AG10803 (cell line): ENCODE measurements around the gene SLC38A2.
A peak's percentile ranks its signal among the peaks of the same experiment; 100 is the strongest.

ENCODE experiments used
- DNase-seq: peaks from one replicate; pipeline ENCODE4 v3.0.0; 2010; ENCODE audit warnings: low read depth
- H3K4me3 ChIP-seq: 2 replicates; pipeline ENCODE4 v1.5.1; 2011; ENCODE audit warnings: mild to moderate bottlenecking, low read length, control low read depth
- TF ChIP-seq, protein P1 (sequence below): conservative IDR thresholded peaks from 2 replicates; pipeline ENCODE4 v1.5.1; 2011; ENCODE audit warnings: mild to moderate bottlenecking, low read length, control low read depth, inconsistent platforms

SLC38A2 gene

DNA sequence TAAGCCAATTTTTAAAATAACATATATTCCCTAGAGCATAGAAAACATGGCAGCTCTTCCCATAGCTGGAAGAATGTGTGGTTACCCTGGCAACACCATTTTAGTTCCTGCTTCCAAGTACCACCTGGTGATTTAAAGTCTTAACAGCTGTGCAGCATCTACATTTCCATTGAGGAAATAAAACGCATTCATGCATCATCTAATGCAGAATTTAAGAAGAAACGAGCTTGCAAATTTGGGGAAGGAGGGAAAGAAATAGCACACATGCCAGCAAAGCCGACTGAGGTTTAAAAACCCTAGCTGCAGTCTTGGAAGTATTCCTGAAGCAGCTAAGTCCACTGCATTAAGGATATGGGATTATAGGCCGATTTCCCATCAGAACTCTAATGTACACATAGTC is 22.8 kb upstream of the SLC38A2 start:
- DNase-seq, result no peak
- no peak overlapping the region for H3K4me3 ChIP-seq
- TF ChIP-seq, protein P1, sequence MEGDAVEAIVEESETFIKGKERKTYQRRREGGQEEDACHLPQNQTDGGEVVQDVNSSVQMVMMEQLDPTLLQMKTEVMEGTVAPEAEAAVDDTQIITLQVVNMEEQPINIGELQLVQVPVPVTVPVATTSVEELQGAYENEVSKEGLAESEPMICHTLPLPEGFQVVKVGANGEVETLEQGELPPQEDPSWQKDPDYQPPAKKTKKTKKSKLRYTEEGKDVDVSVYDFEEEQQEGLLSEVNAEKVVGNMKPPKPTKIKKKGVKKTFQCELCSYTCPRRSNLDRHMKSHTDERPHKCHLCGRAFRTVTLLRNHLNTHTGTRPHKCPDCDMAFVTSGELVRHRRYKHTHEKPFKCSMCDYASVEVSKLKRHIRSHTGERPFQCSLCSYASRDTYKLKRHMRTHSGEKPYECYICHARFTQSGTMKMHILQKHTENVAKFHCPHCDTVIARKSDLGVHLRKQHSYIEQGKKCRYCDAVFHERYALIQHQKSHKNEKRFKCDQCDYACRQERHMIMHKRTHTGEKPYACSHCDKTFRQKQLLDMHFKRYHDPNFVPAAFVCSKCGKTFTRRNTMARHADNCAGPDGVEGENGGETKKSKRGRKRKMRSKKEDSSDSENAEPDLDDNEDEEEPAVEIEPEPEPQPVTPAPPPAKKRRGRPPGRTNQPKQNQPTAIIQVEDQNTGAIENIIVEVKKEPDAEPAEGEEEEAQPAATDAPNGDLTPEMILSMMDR, result no peak

DNA sequence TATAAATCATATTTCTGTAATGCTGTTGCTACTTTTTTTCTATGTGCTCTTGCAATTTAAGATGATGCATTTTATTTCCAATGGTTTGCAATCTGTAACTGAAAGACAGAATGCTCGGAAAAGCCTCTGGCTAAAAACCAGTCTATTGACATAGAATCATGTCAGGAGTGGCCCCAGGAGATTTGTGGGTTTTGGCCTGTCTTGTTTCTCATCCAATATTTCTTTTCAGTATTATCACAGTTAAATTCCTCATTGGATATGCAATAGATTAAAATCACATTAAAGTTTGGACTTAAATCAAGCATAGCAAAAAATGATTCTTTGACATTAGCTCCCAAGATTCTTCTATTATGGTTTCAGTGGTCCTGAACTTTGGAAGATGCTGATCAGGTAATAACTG is 19.1 kb upstream of the SLC38A2 start:
- no peak overlapping the region for H3K4me3 ChIP-seq
- peak; percentile 88 for DNase-seq
- TF ChIP-seq, protein P1, result no peak

DNA sequence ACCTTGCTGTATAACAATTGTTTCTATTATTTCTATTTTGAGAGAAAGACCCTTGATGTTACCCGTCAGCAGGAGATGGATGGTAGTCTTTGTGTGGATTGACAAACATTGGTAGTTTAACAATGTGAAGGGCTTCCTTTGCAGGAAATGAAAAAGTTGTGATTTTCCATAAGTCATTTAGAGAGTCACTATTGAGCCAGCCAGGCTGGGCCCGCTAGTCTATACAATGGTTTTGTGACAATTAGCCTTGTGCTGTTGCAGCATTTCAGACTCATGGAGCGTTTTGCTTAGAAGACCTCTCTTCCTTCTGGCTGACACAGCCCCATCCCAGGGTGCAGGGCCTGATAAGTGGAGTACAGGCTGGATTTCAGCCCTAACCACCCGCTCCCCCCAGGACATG is 18.3 kb upstream of the SLC38A2 start:
- TF ChIP-seq, protein P1, result no peak
- no peak overlapping the region for H3K4me3 ChIP-seq
- DNase-seq, result no peak

DNA sequence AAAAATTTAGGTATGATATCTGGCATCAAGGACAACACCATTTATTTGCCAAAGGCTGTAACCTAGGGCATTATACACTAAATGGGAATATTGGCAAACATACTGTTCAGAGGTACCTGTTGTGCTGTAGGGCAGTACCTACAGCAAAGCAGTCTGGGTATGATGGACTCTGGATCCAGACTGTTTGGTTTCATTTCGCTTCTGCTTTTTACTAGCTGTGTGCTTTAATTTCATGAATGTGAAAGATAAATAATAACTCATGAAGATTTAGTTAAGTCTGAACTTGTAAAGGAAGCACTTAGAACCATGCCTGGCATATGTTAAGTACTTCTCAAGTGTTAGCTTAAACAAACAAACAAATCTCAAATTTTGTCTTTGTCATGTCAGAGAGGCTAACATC is 17.7 kb upstream of the SLC38A2 start:
- TF ChIP-seq, protein P1, result no peak
- no peak for DNase-seq
- H3K4me3 ChIP-seq, result no peak overlapping the region

DNA sequence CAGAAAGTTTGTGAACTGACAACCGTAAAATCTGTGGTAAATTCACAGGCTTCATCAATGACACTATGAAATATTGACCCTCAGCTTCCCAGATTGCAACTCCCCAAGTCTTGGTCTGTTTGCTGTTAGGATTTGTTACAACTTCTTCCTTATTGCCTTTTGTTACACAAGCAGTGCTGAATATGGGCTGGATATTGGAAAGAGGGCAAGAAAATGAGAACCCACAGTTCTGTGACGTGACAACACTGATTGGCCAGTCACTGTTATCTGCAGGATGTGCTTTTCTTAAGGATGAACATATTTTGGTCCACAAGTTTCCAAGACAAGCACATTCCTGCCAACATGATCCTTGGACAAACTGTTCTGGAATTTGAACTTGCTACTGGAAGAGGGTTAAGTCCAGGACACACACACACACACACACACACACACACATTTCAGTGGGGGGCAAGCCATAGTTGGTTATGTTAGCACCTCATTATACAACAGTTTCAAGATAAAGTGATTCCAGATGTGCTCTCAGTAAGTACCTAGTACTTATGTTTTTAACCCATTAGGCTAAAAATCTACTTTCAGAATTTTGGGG is 16.6 kb upstream of the SLC38A2 start:
- peak; percentile 100 for DNase-seq
- H3K4me3 ChIP-seq, result no peak overlapping the region
- TF ChIP-seq, protein P1, result no peak

DNA sequence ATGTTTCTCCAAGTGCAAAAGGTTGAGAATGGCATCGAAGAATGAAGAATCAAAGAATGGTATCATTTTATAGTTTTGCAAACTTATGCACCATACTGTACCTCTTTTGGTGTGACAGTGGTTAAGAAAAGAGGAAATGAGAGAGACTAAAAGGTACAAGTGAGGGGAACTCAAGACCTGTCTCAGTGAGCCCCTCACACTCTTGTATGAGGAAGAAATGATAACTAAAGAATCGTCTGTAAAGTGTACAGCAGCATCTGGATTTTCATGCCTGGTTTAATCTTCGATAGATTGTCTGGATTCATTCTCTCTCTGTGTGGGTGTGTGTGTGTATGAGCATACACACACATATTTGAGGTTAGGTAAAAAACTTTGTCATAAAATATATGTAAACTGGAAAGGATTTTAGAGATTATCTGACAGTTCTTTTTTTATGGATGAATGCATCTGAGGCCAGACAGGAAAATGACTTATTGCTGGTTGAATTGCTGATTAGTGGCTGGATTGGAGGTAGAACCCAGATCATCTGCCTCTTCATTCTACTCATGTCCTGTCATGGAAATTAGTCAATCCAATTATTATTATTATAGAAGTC is 16.0 kb upstream of the SLC38A2 start:
- no peak overlapping the region for H3K4me3 ChIP-seq

DNA sequence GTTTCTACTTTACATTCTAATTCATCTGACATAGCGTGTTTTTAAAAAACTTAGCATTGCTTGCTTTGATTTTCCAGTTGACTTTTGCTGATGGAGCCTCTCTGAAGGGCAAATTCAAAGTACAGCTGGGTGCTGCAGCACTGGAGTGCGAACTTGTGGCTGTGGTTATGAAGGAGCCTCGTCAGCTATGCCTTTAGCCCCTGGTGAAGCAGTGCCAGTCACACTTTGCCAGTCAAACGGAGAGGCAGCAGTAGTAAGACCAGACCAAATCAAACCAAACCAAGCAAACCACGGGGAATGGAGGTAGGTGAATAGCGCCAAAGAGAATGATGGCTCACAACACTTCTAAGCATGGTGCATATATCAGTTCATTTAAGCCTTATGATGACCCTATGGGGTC is 15.1 kb upstream of the SLC38A2 start:
- DNase-seq, result no peak
- H3K4me3 ChIP-seq, result no peak overlapping the region
- TF ChIP-seq, protein P1, result no peak

More for the DNA sequence above, 16.0 kb upstream of the SLC38A2 start:
- no peak for DNase-seq
- TF ChIP-seq, protein P1, result no peak
